ENCODE results near the gene AFF4.
A peak's percentile ranks its signal among the peaks of the same experiment; 100 is the strongest.

AFF4 gene

GRCh38 chr5:132825834-132826391 lies 137.5 kb downstream of the AFF4 start:
- peak; percentile 47 for DNase-seq
